ENCODE data around the gene SCN2B.

GRCh38 chr11:118142081-118142480 lies 34.4 kb downstream of the SCN2B start:
- TF ChIP-seq CTCF (conservative IDR thresholded peaks at IDR 0.05 in 1 of 2, IDR thresholded peaks at IDR 0.05 in 1 of 2; ENCODE audit: low read depth in 1 of 2, low read length in 2 of 2) (no peak), EZH2 (IDR thresholded peaks at IDR 0.05; ENCODE audit: low read length, missing control alignments) (no peak)

All from fibroblast of lung (primary cell).